GM19238 (cell line): Measurements from ENCODE around the gene EVX2.

Source experiments
- DNase-seq: peaks from one replicate; pipeline ENCODE4 v3.0.0; 2011; ENCODE audit warnings: low spot score; ENCODE audit not compliant: insufficient read length

The EVX2 gene

GRCh38 chr2:176096243-176096985, 12.7 kb upstream of the EVX2 start:
- DNase-seq: no peak

GRCh38 chr2:176095421-176095820, 11.7 kb upstream of the EVX2 start:
- no peak for DNase-seq

GRCh38 chr2:176094349-176094748, 10.6 kb upstream of the EVX2 start:
- no peak for DNase-seq

GRCh38 chr2:176093898-176094249, 10.1 kb upstream of the EVX2 start:
- DNase-seq: no peak

GRCh38 chr2:176093145-176093897, 9.6 kb upstream of the EVX2 start:
- no peak for DNase-seq

GRCh38 chr2:176092270-176093144, 8.7 kb upstream of the EVX2 start, which contains the start of gene HOXD13:
TSS of gene HOXD13 (plus strand) at chr2:176092721. CDS start at chr2:176092891, 170 bp downstream.
- DNase-seq: no peak

GRCh38 chr2:176091329-176092258, 7.8 kb upstream of the EVX2 start:
- no peak for DNase-seq

GRCh38 chr2:176090862-176091261, 7.1 kb upstream of the EVX2 start:
- DNase-seq: no peak

- no peak for DNase-seq
Measured at GRCh38 chr2:176089843-176090395, 6.2 kb upstream of the EVX2 start.

- DNase-seq: no peak
Measured at GRCh38 chr2:176088937-176089842, 5.4 kb upstream of the EVX2 start.

- DNase-seq: peak; percentile 52
Measured at GRCh38 chr2:176088048-176088936, 4.5 kb upstream of the EVX2 start.

GRCh38 chr2:176087330-176088047, 3.7 kb upstream of the EVX2 start:
- DNase-seq: no peak

- DNase-seq: no peak
Measured at GRCh38 chr2:176085861-176086771, 2.4 kb upstream of the EVX2 start.

- no peak for DNase-seq
Measured at GRCh38 chr2:176085120-176085788, 1.5 kb upstream of the EVX2 start.

GRCh38 chr2:176084611-176085119, 903 bp upstream of the EVX2 start:
- no peak for DNase-seq
